ENCODE data around the gene VSIG8. TPM values are rescaled to one million over a fixed set of nuclear protein-coding genes. Genes with fewer than 3 reads are reported as not detected.

Gene VSIG8
- total and polyA plus RNA-seq, 4 donors = 0.08 TPM; not detected in 3

DNA sequence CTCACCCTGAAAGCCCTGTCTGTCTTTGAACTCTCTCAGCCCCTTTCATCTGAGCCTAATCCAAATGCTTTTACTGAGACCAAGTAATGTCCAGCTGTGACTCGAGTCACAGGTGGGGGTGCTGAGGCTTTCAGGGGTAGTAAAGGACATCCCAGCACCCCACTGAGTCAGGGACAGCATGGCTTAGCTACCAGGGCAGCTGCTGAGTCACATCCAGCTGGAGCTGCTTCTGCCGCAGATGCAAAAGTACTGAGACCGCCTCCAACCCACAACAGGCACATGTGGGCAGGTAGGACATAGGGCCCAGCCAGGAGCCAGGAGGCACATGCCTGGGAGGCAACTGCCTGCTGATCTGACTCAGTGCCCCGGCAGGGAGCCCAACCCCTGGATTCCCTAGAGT is 6.7 kb upstream of the VSIG8 start (continued):
- TF ChIP-seq, protein P1, sequence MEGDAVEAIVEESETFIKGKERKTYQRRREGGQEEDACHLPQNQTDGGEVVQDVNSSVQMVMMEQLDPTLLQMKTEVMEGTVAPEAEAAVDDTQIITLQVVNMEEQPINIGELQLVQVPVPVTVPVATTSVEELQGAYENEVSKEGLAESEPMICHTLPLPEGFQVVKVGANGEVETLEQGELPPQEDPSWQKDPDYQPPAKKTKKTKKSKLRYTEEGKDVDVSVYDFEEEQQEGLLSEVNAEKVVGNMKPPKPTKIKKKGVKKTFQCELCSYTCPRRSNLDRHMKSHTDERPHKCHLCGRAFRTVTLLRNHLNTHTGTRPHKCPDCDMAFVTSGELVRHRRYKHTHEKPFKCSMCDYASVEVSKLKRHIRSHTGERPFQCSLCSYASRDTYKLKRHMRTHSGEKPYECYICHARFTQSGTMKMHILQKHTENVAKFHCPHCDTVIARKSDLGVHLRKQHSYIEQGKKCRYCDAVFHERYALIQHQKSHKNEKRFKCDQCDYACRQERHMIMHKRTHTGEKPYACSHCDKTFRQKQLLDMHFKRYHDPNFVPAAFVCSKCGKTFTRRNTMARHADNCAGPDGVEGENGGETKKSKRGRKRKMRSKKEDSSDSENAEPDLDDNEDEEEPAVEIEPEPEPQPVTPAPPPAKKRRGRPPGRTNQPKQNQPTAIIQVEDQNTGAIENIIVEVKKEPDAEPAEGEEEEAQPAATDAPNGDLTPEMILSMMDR (IDR thresholded peaks at IDR 0.05; ENCODE audit: low read depth, low read length, missing input control) = no peak
- TF ChIP-seq RAD21 (IDR thresholded peaks at IDR 0.05) (no peak), NR2F2 (IDR thresholded peaks at IDR 0.05) (no peak)

GRCh38 chr1:159868766-159869165 is 6.3 kb upstream of the VSIG8 start:
- no peak for DNase-seq (ENCODE audit: low spot score)
- 66% methylated on average over 3 of the region's 3 CpGs for WGBS
- H3K27ac ChIP-seq (ENCODE audit: low read depth in 1 of 2, low read length in 2 of 2) = no peak overlapping the region
- no peaks in the 10 kb centered on the region for H3K9me3 ChIP-seq (ENCODE audit: control insufficient read depth in 4 of 4, low read length in 3 of 4)
- TF ChIP-seq ATF3 (IDR thresholded peaks at IDR 0.05) (no peak), EGR1 (IDR thresholded peaks at IDR 0.05; ENCODE audit: low read depth in 2 of 2) (no peak), TAF1 (conservative IDR thresholded peaks at IDR 0.05) (no peak), JUND (IDR thresholded peaks at IDR 0.05) (no peak), GABPA (IDR thresholded peaks at IDR 0.05 in 1 of 2, conservative IDR thresholded peaks at IDR 0.05 in 1 of 2) (no peak), YY1 (IDR thresholded peaks at IDR 0.05) (no peak), HNF4G (IDR thresholded peaks at IDR 0.05) (no peak), RAD21 (IDR thresholded peaks at IDR 0.05) (no peak), HNF4A (conservative IDR thresholded peaks at IDR 0.05) (no peak)
- TF ChIP-seq, protein P2, sequence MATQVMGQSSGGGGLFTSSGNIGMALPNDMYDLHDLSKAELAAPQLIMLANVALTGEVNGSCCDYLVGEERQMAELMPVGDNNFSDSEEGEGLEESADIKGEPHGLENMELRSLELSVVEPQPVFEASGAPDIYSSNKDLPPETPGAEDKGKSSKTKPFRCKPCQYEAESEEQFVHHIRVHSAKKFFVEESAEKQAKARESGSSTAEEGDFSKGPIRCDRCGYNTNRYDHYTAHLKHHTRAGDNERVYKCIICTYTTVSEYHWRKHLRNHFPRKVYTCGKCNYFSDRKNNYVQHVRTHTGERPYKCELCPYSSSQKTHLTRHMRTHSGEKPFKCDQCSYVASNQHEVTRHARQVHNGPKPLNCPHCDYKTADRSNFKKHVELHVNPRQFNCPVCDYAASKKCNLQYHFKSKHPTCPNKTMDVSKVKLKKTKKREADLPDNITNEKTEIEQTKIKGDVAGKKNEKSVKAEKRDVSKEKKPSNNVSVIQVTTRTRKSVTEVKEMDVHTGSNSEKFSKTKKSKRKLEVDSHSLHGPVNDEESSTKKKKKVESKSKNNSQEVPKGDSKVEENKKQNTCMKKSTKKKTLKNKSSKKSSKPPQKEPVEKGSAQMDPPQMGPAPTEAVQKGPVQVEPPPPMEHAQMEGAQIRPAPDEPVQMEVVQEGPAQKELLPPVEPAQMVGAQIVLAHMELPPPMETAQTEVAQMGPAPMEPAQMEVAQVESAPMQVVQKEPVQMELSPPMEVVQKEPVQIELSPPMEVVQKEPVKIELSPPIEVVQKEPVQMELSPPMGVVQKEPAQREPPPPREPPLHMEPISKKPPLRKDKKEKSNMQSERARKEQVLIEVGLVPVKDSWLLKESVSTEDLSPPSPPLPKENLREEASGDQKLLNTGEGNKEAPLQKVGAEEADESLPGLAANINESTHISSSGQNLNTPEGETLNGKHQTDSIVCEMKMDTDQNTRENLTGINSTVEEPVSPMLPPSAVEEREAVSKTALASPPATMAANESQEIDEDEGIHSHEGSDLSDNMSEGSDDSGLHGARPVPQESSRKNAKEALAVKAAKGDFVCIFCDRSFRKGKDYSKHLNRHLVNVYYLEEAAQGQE (IDR thresholded peaks at IDR 0.05) = no peak
- TF ChIP-seq, protein P3, sequence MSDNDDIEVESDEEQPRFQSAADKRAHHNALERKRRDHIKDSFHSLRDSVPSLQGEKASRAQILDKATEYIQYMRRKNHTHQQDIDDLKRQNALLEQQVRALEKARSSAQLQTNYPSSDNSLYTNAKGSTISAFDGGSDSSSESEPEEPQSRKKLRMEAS (IDR thresholded peaks at IDR 0.05) = no peak
- no peaks in the 10 kb centered on the region for H3K36me3 ChIP-seq (ENCODE audit: control insufficient read depth in 4 of 4, insufficient read depth in 3 of 4, low read depth in 1 of 4, low read length in 3 of 4)
- no peak overlapping the region for H3K4me3 ChIP-seq (ENCODE audit: low read depth in 1 of 3, low read length in 3 of 3)
- H3K9ac ChIP-seq (ENCODE audit: low read depth in 1 of 2, low read length in 2 of 2) = no peak overlapping the region
- no peaks in the 10 kb centered on the region for H3K27me3 ChIP-seq (ENCODE audit: control insufficient read depth in 4 of 4, insufficient read depth in 4 of 4, low read length in 3 of 4)
- peaks cover 6 to 11% (median 10%) of the 10 kb centered on the region in 4 donors for H3K4me1 ChIP-seq (ENCODE audit: control insufficient read depth in 4 of 4, insufficient read depth in 4 of 4, low read length in 3 of 4)

- 12% methylated on average over 9 of the region's 9 CpGs for WGBS
- Histone ChIP-seq H3K9ac (ENCODE audit: low read depth in 1 of 2, low read length in 2 of 2) (no peak overlapping the region), H3K27me3 (ENCODE audit: control insufficient read depth in 4 of 4, insufficient read depth in 4 of 4, low read length in 3 of 4) (no peaks in the 10 kb centered on the region), H3K4me1 (ENCODE audit: control insufficient read depth in 4 of 4, insufficient read depth in 4 of 4, low read length in 3 of 4) (peaks cover 6 to 11% (median 10%) of the 10 kb centered on the region in 4 donors), H3K4me3 (ENCODE audit: low read depth in 1 of 3, low read length in 3 of 3) (no peak overlapping the region), H3K36me3 (ENCODE audit: control insufficient read depth in 4 of 4, insufficient read depth in 3 of 4, low read depth in 1 of 4, low read length in 3 of 4) (no peaks in the 10 kb centered on the region), H3K27ac (ENCODE audit: low read depth in 1 of 2, low read length in 2 of 2) (peak overlapping the region in 1 of 2 donors; percentile 43), H3K9me3 (ENCODE audit: control insufficient read depth in 4 of 4, low read length in 3 of 4) (no peaks in the 10 kb centered on the region)
- no peak for DNase-seq (ENCODE audit: low spot score)
- TF ChIP-seq HNF4A (conservative IDR thresholded peaks at IDR 0.05) (peak; percentile 14 to 44), HNF4G (IDR thresholded peaks at IDR 0.05) (no peak), RXRA (IDR thresholded peaks at IDR 0.05) (peak in 1 of 2 donors; percentile 28), SP1 (IDR thresholded peaks at IDR 0.05) (peak; percentile 12)
- TF ChIP-seq, protein P3 (IDR thresholded peaks at IDR 0.05) = no peak
Measured at GRCh38 chr1:159867664-159868026, 5.2 kb upstream of the VSIG8 start.

Measured in liver (tissue), 9 donors.